Hepatocyte (in vitro differentiated cells): ENCODE measurements around the gene ZGPAT. TPM values are rescaled to one million over a fixed set of nuclear protein-coding genes. Genes with fewer than 3 reads are reported as not detected.

Experiments
- DNase-seq: peaks from one replicate; pipeline ENCODE4 v3.0.0-alpha.2; 2016; ENCODE audit warnings: low spot score
- H2AFZ ChIP-seq: fragments of 200-600 bp; sonication (generic); 2 replicates; pipeline ENCODE4 v1.6.0; 2016; ENCODE audit warnings: antibody characterized with exemption, mild to moderate bottlenecking
- H3K27ac ChIP-seq: fragments of 200-600 bp; sonication (generic); 2 replicates; pipeline ENCODE4 v1.5.1; 2016; ENCODE audit warnings: mild to moderate bottlenecking
- H3K27me3 ChIP-seq: fragments of 200-600 bp; sonication (generic); 2 replicates; pipeline ENCODE4 v1.6.1; 2016
- H3K36me3 ChIP-seq: fragments of 200-600 bp; sonication (generic); replicated peaks from 2 replicates; pipeline ENCODE4 v1.5.1; 2016; ENCODE audit warnings: low read depth; ENCODE audit not compliant: insufficient read depth
- H3K4me1 ChIP-seq: fragments of 200-600 bp; sonication (generic); 2 replicates; pipeline ENCODE4 v1.5.1; 2016; ENCODE audit warnings: mild to moderate bottlenecking, moderate library complexity; ENCODE audit not compliant: insufficient read depth
- H3K4me2 ChIP-seq: fragments of 200-600 bp; sonication (generic); 2 replicates; pipeline ENCODE4 v1.6.0; 2016
- H3K4me3 ChIP-seq: fragments of 200-600 bp; sonication (generic); 2 replicates; pipeline ENCODE4 v1.5.1; 2016; ENCODE audit warnings: mild to moderate bottlenecking
- H3K79me2 ChIP-seq: fragments of 200-600 bp; sonication (generic); 2 replicates; pipeline ENCODE4 v1.6.0; 2017; ENCODE audit warnings: mild to moderate bottlenecking
- H3K9me2 ChIP-seq: fragments of 200-600 bp; sonication (generic); replicated peaks from 2 replicates; pipeline ENCODE4 v1.6.0; 2017; ENCODE audit warnings: mild to moderate bottlenecking; ENCODE audit not compliant: insufficient read depth
- H3K9me3 ChIP-seq: fragments of 200-600 bp; sonication (generic); 2 replicates; pipeline ENCODE4 v1.5.1; 2016; ENCODE audit warnings: low read depth, mild to moderate bottlenecking
- H4K20me1 ChIP-seq: fragments of 200-600 bp; sonication (generic); 2 replicates; pipeline ENCODE4 v1.6.0; 2016; ENCODE audit warnings: mild to moderate bottlenecking; ENCODE audit not compliant: insufficient read depth, poor library complexity, severe bottlenecking
- CTCF ChIP-seq: fragments of 200-600 bp; sonication (generic); IDR thresholded peaks from 2 replicates; pipeline ENCODE4 v1.5.1; 2016; ENCODE audit warnings: antibody characterized with exemption, mild to moderate bottlenecking; ENCODE audit not compliant: poor library complexity
- EZH2 ChIP-seq: fragments of 200-600 bp; sonication (generic); IDR thresholded peaks from 2 replicates; pipeline ENCODE4 v1.6.1; 2016; ENCODE audit warnings: antibody characterized with exemption, mild to moderate bottlenecking, borderline replicate concordance
- EZH2phosphoT487 ChIP-seq: fragments of 200-600 bp; sonication (generic); IDR thresholded peaks from one replicate; pipeline ENCODE4 v1.6.1; 2018; ENCODE audit warnings: antibody characterized with exemption, mild to moderate bottlenecking, low read depth, moderate library complexity; ENCODE audit not compliant: unreplicated experiment, severe bottlenecking
- WGBS: methylation state at CpG from one replicate; pipeline ENCODE4 v1.1.6; 2016; ENCODE audit warnings: low lambda C conversion rate; ENCODE audit errors: missing lambda C conversion rate; 5-methylcytosine and 5-hydroxymethylcytosine counted together
- polyA plus RNA-seq: library from polyadenylated mRNA; unstranded; fragments of >200 nt; fragmentation: Nextera tagmentation; extraction: Ambion mirVana; gene quantifications from 2 replicates; pipeline ENCODE4 v1.2.1, GENCODE V29; 2016
- total RNA-seq: library from RNA; depleted of rRNA; stranded (reverse); fragments of >200 nt; gene quantifications from 2 replicates; pipeline ENCODE4 v1.2.3, GENCODE V29; 2014

The ZGPAT gene
- total and polyA plus RNA-seq, 2 experiments from 2014 or later, result 18.6 to 41.7 TPM

GRCh38 chr20:63675681-63676368 lies 32.0 kb upstream of the ZGPAT start:
- Histone ChIP-seq H3K9me3 (no peaks in the 10 kb centered on the region), H3K9me2 (no peaks in the 10 kb centered on the region), H2AFZ (no peak overlapping the region), H3K36me3 (no peaks in the 10 kb centered on the region), H3K4me1 (no peaks in the 10 kb centered on the region), H3K4me2 (no peak overlapping the region), H3K27ac (no peak overlapping the region), H4K20me1 (no peaks in the 10 kb centered on the region), H3K79me2 (no peaks in the 10 kb centered on the region), H3K27me3 (no peaks in the 10 kb centered on the region), H3K4me3 (no peak overlapping the region)
- TF ChIP-seq CTCF (no peak), EZH2 (no peak), EZH2phosphoT487 (no peak)
- no peak for DNase-seq
- WGBS, result 96% methylated on average over 20 of the region's 20 CpGs

- H3K4me3 ChIP-seq, result no peak overlapping the region
Observed at GRCh38 chr20:63678071-63678470, 29.8 kb upstream of the ZGPAT start.

GRCh38 chr20:63678667-63679465 lies 29.0 kb upstream of the ZGPAT start:
- TF ChIP-seq EZH2phosphoT487 (no peak), EZH2 (no peak), CTCF (no peak)
- DNase-seq, result no peak
- Histone ChIP-seq H3K79me2 (no peaks in the 10 kb centered on the region), H4K20me1 (no peaks in the 10 kb centered on the region), H3K9me3 (no peaks in the 10 kb centered on the region), H3K4me1 (peaks cover 11% of the 10 kb centered on the region), H3K27ac (no peak overlapping the region), H3K27me3 (no peaks in the 10 kb centered on the region), H2AFZ (no peak overlapping the region), H3K4me3 (no peak overlapping the region), H3K36me3 (no peaks in the 10 kb centered on the region), H3K4me2 (no peak overlapping the region), H3K9me2 (no peaks in the 10 kb centered on the region)
- 96% methylated on average over 29 of the region's 38 CpGs for WGBS

More at GRCh38 chr20:63678071-63678470, 29.8 kb upstream of the ZGPAT start:
- Histone ChIP-seq H4K20me1 (no peaks in the 10 kb centered on the region), H3K4me1 (peaks cover 11% of the 10 kb centered on the region), H3K36me3 (no peaks in the 10 kb centered on the region), H3K4me2 (no peak overlapping the region), H3K27me3 (no peaks in the 10 kb centered on the region), H3K79me2 (no peaks in the 10 kb centered on the region), H2AFZ (no peak overlapping the region), H3K9me3 (no peaks in the 10 kb centered on the region), H3K27ac (no peak overlapping the region), H3K9me2 (no peaks in the 10 kb centered on the region)
- TF ChIP-seq EZH2 (no peak), CTCF (no peak)
- DNase-seq, result no peak
- 90% methylated on average over 13 of the region's 13 CpGs for WGBS
